H1 (cell line): ENCODE measurements around the gene OTUD4. TPM values are rescaled to one million over a fixed set of nuclear protein-coding genes. Genes with fewer than 3 reads are reported as not detected.

Experiments
- ASH2L ChIP-seq: fragments of 200-600, 300-600 bp; sonication (generic); IDR thresholded peaks from one replicate; pipeline ENCODE4 v1.7.1; 2017; ENCODE audit warnings: low read length
- BACH1 ChIP-seq: IDR thresholded peaks from 2 replicates; pipeline ENCODE4 v1.6.1; 2012; ENCODE audit warnings: low read length, improper control_type of control experiment
- CREB1 ChIP-seq: IDR thresholded peaks from 2 replicates; pipeline ENCODE4 v1.6.1; 2012; ENCODE audit warnings: inconsistent platforms
- FOSL1 ChIP-seq: IDR thresholded peaks from 2 replicates; pipeline ENCODE4 v1.6.1; 2011; ENCODE audit warnings: mild to moderate bottlenecking, low read depth, low read length, moderate library complexity; ENCODE audit not compliant: insufficient read depth
- GTF2F1 ChIP-seq: IDR thresholded peaks from 2 replicates; pipeline ENCODE4 v1.6.1; 2012; ENCODE audit warnings: low read depth, low read length, improper control_type of control experiment, borderline replicate concordance
- HDAC2 ChIP-seq, 2 experiments: fragments of 300-600 bp in 1 of 2; sonication (generic) in 1 of 2; IDR thresholded peaks; 2 replicates each; pipeline ENCODE4 v1.6.1; 2011 to 2012; ENCODE audit warnings: low read depth in 2 of 2, low read length in 2 of 2, mild to moderate bottlenecking in 2 of 2, moderate library complexity in 2 of 2, borderline replicate concordance in 1 of 2, inconsistent platforms in 1 of 2
- KDM4A ChIP-seq: IDR thresholded peaks from one replicate; pipeline ENCODE4 v1.7.1; 2012; ENCODE audit warnings: low read depth, mild to moderate bottlenecking, moderate library complexity, low read length, inconsistent platforms; ENCODE audit not compliant: severe bottlenecking
- PHF8 ChIP-seq: fragments of 200-600 bp; sonication (generic); conservative IDR thresholded peaks from 2 replicates; pipeline ENCODE4 v1.7.1; 2012; ENCODE audit warnings: low read depth, mild to moderate bottlenecking, inconsistent platforms, low read length, moderate library complexity
- POLR2AphosphoS5 ChIP-seq: IDR thresholded peaks from 2 replicates; pipeline ENCODE4 v1.6.1; 2011; ENCODE audit warnings: low read depth, low read length
- SIN3A ChIP-seq, 2 experiments: IDR thresholded peaks in 1 of 2; conservative IDR thresholded peaks in 1 of 2; 2 replicates each; pipeline ENCODE4 v1.6.1; 2011 to 2012; ENCODE audit warnings: low read length in 2 of 2, improper control_type of control experiment in 1 of 2, low read depth in 1 of 2, mild to moderate bottlenecking in 1 of 2
- SIRT6 ChIP-seq: IDR thresholded peaks from one replicate; pipeline ENCODE4 v1.7.1; 2012; ENCODE audit warnings: low read length, inconsistent platforms
- SIX5 ChIP-seq: IDR thresholded peaks from 2 replicates; pipeline ENCODE4 v1.6.1; 2011; ENCODE audit warnings: mild to moderate bottlenecking, low read depth, low read length
- YY1 ChIP-seq: IDR thresholded peaks from 2 replicates; pipeline ENCODE4 v1.6.1; 2011; ENCODE audit warnings: low read depth, mild to moderate bottlenecking, low read length
- ZNF274 ChIP-seq: IDR thresholded peaks from 2 replicates; pipeline ENCODE4 v1.7.0; 2012; ENCODE audit warnings: low read length, borderline replicate concordance; ENCODE audit errors: extremely low read depth
- polyA plus RNA-seq, 7 experiments: library from polyadenylated mRNA; depleted of rRNA in 3 of 7; stranded (reverse) in 5 of 7; unstranded in 2 of 7; fragments of >200 nt in 5 of 7; fragments of 200-250 nt in 2 of 7; gene quantifications; 1 replicate in 5 of 7; 2 replicates in 1 of 7; 4 replicates in 1 of 7; pipeline versions ENCODE4 v1.2.1 to v1.2.3, GENCODE V29; 2011 to 2013; ENCODE audit warnings: missing spikeins in 2 of 7, mixed read lengths in 2 of 7
- total RNA-seq: library from RNA; stranded (reverse); fragmentation: NEBNext Ultra II Directional; extraction: Animal tissue kit (Norgen Biotek cat#: 25700); gene quantifications from 2 replicates; pipeline ENCODE4 v1.2.1, GENCODE V29; 2021
- TF ChIP-seq, protein P1 (sequence below): IDR thresholded peaks from 2 replicates; pipeline ENCODE4 v1.6.1; 2011; ENCODE audit warnings: low read length, improper control_type of control experiment

The OTUD4 gene
- total and polyA plus RNA-seq, 2 of the 8 experiments (the other 6 are each of a cell fraction or from before 2014, with no cell fraction given) = 17.4 to 57.0 TPM

DNA sequence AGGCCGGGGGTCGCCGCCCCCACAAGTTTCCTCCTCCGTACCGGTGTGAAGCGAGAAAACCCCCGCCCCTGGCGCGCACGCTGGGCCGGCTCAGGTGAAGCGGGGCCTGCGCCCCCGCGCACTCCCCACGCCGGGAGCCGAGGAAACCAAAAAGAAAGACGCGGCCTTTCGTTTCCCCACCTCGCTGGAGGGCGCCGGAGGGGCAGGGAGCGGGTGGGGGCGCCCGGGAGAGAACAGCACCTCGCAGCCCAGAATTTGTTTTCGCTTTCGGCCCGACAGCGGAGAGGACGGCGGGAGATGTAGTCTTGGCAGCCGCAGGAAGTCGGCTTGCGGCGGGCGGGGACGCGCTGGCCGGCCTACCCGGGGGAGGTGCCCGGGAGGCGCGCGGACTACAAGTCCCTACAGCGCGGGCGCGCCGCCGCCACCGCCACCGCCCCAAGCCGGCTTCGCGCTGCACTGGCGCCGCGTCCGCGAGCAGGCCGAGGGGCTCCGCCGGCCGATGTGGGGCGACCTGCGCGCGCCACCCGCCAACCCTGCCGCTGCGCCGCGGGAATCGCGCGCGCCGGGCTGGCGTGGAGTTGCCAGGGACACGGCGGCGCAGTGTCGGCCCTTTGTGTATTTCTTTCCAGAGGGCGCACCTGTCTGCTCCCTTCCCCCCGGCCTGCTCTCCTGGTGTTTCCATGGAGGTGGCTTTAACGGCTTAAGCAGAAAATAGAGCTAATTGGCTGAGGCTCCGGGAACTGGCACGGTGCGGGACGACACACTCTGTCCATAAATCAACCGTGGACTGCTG lies at the start of gene OTUD4 (continued):
- no peak for TF ChIP-seq FOSL1
- peak; percentile 69 for TF ChIP-seq POLR2AphosphoS5
- TF ChIP-seq KDM4A = peak; percentile 71
- TF ChIP-seq SIX5 = peak; percentile 56
- 0 out of 2 replicates have a peak, but pooled peaks have one; percentile 25 for TF ChIP-seq BACH1
- no peak for TF ChIP-seq SIRT6
- TF ChIP-seq, protein P1, sequence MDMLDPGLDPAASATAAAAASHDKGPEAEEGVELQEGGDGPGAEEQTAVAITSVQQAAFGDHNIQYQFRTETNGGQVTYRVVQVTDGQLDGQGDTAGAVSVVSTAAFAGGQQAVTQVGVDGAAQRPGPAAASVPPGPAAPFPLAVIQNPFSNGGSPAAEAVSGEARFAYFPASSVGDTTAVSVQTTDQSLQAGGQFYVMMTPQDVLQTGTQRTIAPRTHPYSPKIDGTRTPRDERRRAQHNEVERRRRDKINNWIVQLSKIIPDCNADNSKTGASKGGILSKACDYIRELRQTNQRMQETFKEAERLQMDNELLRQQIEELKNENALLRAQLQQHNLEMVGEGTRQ = no peak
- peak; percentile 29 for TF ChIP-seq PHF8
- no peak for TF ChIP-seq GTF2F1
- peak; percentile 59 for TF ChIP-seq ASH2L
- TF ChIP-seq ZNF274 = no peak
- TF ChIP-seq SIN3A (conservative IDR thresholded peaks at IDR 0.05 in 1 of 2, IDR thresholded peaks at IDR 0.05 in 1 of 2; ENCODE audit: low read depth in 1 of 2, low read length in 2 of 2) = peak; percentile 57 to 58; a peak in 2 of 4 replicates
- TF ChIP-seq CREB1 = peak; percentile 6; the same call in 1 of the 2 replicates
- TF ChIP-seq YY1 = peak; percentile 8; the same call in 1 of the 2 replicates
- TF ChIP-seq HDAC2 (IDR thresholded peaks at IDR 0.05; ENCODE audit: borderline replicate concordance in 1 of 2, low read depth in 2 of 2, low read length in 2 of 2) = 0 out of 4 replicates have a peak, but pooled peaks of 1 of the 2 experiments have one; percentile 43
